HepG2 (cell line): Measurements from ENCODE around the gene MIS18A.
"Not testable (repeated sequence)": the region's sequence is repeated elsewhere in the genome, so short reads cannot be mapped to it uniquely, and the experiment has no call there.

Experiments used
- CEBPB ChIP-seq: IDR thresholded peaks from 2 replicates; pipeline ENCODE4 v1.6.1; 2011; ENCODE audit warnings: low read depth, low read length, improper control_type of control experiment, borderline replicate concordance
- ETV6 ChIP-seq: sonication (generic); formaldehyde crosslinking; conservative IDR thresholded peaks from 2 replicates; pipeline ENCODE4 v1.4.0; 2020; ENCODE audit warnings: missing genetic modification reagents
- JUNB ChIP-seq: sonication (generic); formaldehyde crosslinking; IDR thresholded peaks from 2 replicates; pipeline ENCODE4 v1.8.0; 2022; ENCODE audit warnings: missing genetic modification reagents, mild to moderate bottlenecking, borderline replicate concordance
- NR3C1 ChIP-seq: sonication (generic); formaldehyde crosslinking; IDR thresholded peaks from 2 replicates; pipeline ENCODE4 v1.4.0; 2020; ENCODE audit warnings: missing genetic modification reagents
- TAF1 ChIP-seq: sonication (generic); formaldehyde crosslinking; IDR thresholded peaks from 2 replicates; pipeline ENCODE4 v1.4.0; 2020; ENCODE audit warnings: missing genetic modification reagents
- TARDBP ChIP-seq: sonication (generic); formaldehyde crosslinking; IDR thresholded peaks from 2 replicates; pipeline ENCODE4 v1.8.0; 2022; ENCODE audit warnings: mild to moderate bottlenecking, missing genetic modification reagents
- ZBTB8A ChIP-seq: sonication (generic); formaldehyde crosslinking; IDR thresholded peaks from 2 replicates; pipeline ENCODE4 v1.4.0; 2020; ENCODE audit warnings: mild to moderate bottlenecking, low read depth, missing genetic modification reagents, borderline replicate concordance
- ZNF230 ChIP-seq: sonication (generic); formaldehyde crosslinking; IDR thresholded peaks from 2 replicates; pipeline ENCODE4 v1.4.0; 2020; ENCODE audit warnings: mild to moderate bottlenecking, missing genetic modification reagents
- ZNF775 ChIP-seq: sonication (generic); formaldehyde crosslinking; IDR thresholded peaks from 2 replicates; pipeline ENCODE4 v1.4.0; 2020; ENCODE audit warnings: missing genetic modification reagents, mild to moderate bottlenecking, moderate library complexity, borderline replicate concordance
- TF ChIP-seq, protein P1 (sequence below): sonication (generic); formaldehyde crosslinking; IDR thresholded peaks from 2 replicates; pipeline ENCODE4 v1.5.0; 2020; ENCODE audit warnings: mild to moderate bottlenecking, missing genetic modification reagents, moderate library complexity
- TF ChIP-seq, protein P2 (sequence below): sonication (generic); formaldehyde crosslinking; IDR thresholded peaks from 2 replicates; pipeline ENCODE4 v1.4.0; 2020; ENCODE audit warnings: missing genetic modification reagents, borderline replicate concordance

DNA sequence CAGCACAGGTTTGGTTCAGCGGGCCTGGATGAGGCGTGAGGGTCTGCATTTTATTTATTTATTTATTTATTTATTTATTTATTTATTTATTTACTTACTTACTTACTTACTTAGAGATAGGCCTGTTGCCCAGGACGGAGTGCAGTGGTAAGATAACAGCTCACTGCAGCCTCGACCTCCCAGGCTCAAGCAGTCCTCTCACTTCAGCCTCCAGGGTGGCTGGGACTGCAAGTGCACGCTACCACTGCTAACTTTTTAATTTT lies 20.1 kb downstream of the MIS18A start:
- TF ChIP-seq ZNF775 (CRISPR knock-in tag); ZNF230 (CRISPR knock-in tag); ETV6 (CRISPR knock-in tag); TARDBP (CRISPR knock-in tag); JUNB; TAF1 (CRISPR knock-in tag); ZBTB8A (CRISPR knock-in tag); NR3C1 (CRISPR knock-in tag); CEBPB: not testable (repeated sequence)
- TF ChIP-seq, protein P1, sequence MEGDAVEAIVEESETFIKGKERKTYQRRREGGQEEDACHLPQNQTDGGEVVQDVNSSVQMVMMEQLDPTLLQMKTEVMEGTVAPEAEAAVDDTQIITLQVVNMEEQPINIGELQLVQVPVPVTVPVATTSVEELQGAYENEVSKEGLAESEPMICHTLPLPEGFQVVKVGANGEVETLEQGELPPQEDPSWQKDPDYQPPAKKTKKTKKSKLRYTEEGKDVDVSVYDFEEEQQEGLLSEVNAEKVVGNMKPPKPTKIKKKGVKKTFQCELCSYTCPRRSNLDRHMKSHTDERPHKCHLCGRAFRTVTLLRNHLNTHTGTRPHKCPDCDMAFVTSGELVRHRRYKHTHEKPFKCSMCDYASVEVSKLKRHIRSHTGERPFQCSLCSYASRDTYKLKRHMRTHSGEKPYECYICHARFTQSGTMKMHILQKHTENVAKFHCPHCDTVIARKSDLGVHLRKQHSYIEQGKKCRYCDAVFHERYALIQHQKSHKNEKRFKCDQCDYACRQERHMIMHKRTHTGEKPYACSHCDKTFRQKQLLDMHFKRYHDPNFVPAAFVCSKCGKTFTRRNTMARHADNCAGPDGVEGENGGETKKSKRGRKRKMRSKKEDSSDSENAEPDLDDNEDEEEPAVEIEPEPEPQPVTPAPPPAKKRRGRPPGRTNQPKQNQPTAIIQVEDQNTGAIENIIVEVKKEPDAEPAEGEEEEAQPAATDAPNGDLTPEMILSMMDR, result not testable (repeated sequence)
- TF ChIP-seq, protein P2, sequence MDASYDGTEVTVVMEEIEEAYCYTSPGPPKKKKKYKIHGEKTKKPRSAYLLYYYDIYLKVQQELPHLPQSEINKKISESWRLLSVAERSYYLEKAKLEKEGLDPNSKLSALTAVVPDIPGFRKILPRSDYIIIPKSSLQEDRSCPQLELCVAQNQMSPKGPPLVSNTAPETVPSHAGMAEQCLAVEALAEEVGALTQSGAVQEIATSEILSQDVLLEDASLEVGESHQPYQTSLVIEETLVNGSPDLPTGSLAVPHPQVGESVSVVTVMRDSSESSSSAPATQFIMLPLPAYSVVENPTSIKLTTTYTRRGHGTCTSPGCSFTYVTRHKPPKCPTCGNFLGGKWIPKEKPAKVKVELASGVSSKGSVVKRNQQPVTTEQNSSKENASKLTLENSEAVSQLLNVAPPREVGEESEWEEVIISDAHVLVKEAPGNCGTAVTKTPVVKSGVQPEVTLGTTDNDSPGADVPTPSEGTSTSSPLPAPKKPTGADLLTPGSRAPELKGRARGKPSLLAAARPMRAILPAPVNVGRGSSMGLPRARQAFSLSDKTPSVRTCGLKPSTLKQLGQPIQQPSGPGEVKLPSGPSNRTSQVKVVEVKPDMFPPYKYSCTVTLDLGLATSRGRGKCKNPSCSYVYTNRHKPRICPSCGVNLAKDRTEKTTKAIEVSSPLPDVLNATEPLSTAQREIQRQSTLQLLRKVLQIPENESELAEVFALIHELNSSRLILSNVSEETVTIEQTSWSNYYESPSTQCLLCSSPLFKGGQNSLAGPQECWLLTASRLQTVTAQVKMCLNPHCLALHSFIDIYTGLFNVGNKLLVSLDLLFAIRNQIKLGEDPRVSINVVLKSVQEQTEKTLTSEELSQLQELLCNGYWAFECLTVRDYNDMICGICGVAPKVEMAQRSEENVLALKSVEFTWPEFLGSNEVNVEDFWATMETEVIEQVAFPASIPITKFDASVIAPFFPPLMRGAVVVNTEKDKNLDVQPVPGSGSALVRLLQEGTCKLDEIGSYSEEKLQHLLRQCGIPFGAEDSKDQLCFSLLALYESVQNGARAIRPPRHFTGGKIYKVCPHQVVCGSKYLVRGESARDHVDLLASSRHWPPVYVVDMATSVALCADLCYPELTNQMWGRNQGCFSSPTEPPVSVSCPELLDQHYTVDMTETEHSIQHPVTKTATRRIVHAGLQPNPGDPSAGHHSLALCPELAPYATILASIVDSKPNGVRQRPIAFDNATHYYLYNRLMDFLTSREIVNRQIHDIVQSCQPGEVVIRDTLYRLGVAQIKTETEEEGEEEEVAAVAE (CRISPR knock-in tag), result not testable (repeated sequence)
